Measurements from ENCODE around the gene FURIN. TPM values are rescaled to one million over a fixed set of nuclear protein-coding genes. Genes with fewer than 3 reads are reported as not detected.

FURIN gene
- total and polyA plus RNA-seq, 9 of the 15 experiments (the other 6 are each of a cell fraction or from before 2014, with no cell fraction given), result 0.92 to 99.9 (median 34.8) TPM

GRCh38 chr15:90895571-90896117 lies 27.3 kb downstream of the FURIN start (continued):
- TF ChIP-seq, protein P1, sequence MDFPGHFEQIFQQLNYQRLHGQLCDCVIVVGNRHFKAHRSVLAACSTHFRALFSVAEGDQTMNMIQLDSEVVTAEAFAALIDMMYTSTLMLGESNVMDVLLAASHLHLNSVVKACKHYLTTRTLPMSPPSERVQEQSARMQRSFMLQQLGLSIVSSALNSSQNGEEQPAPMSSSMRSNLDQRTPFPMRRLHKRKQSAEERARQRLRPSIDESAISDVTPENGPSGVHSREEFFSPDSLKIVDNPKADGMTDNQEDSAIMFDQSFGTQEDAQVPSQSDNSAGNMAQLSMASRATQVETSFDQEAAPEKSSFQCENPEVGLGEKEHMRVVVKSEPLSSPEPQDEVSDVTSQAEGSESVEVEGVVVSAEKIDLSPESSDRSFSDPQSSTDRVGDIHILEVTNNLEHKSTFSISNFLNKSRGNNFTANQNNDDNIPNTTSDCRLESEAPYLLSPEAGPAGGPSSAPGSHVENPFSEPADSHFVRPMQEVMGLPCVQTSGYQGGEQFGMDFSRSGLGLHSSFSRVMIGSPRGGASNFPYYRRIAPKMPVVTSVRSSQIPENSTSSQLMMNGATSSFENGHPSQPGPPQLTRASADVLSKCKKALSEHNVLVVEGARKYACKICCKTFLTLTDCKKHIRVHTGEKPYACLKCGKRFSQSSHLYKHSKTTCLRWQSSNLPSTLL (IDR thresholded peaks at IDR 0.05), result no peak
- TF ChIP-seq ZNF830 (CRISPR knock-in tag; IDR thresholded peaks at IDR 0.05) (no peak), ZKSCAN1 (IDR thresholded peaks at IDR 0.05; ENCODE audit: low read depth, low read length) (no peak), POLR2A (conservative IDR thresholded peaks at IDR 0.05) (no peak), BMI1 (IDR thresholded peaks at IDR 0.05; ENCODE audit: low read length) (no peak), ZNF699 (CRISPR knock-in tag; IDR thresholded peaks at IDR 0.05; ENCODE audit: insufficient replicate concordance) (no peak), SNAPC5 (CRISPR knock-in tag; IDR thresholded peaks at IDR 0.05) (no peak), ZNF133 (CRISPR knock-in tag; IDR thresholded peaks at IDR 0.05) (no peak), GATAD2A (IDR thresholded peaks at IDR 0.05) (no peak), ZEB2 (IDR thresholded peaks at IDR 0.05) (peak; percentile 94), FOXK1 (CRISPR knock-in tag; IDR thresholded peaks at IDR 0.05; ENCODE audit: borderline replicate concordance) (no peak), DEAF1 (CRISPR knock-in tag; IDR thresholded peaks at IDR 0.05) (peak; percentile 40; the same call in 1 of the 2 replicates), GTF2B (IDR thresholded peaks at IDR 0.05; ENCODE audit: extremely low read depth, insufficient read length) (no peak), ZNF586 (CRISPR knock-in tag; conservative IDR thresholded peaks at IDR 0.05) (no peak), ZBTB1 (CRISPR knock-in tag; IDR thresholded peaks at IDR 0.05; ENCODE audit: borderline replicate concordance, low read depth) (no peak), MCM3 (IDR thresholded peaks at IDR 0.05) (no peak), ZNF740 (CRISPR knock-in tag; IDR thresholded peaks at IDR 0.05) (no peak), ZNF740 (tag; IDR thresholded peaks at IDR 0.05) (no peak), PTBP1 (IDR thresholded peaks at IDR 0.05; ENCODE audit: low read depth, low read length) (no peak), OTX1 (CRISPR knock-in tag; IDR thresholded peaks at IDR 0.05) (no peak), RBM34 (IDR thresholded peaks at IDR 0.05; ENCODE audit: borderline replicate concordance, insufficient read depth, low read length) (no peak), TAF15 (IDR thresholded peaks at IDR 0.05; ENCODE audit: low read depth, low read length) (no peak), SIRT6 (IDR thresholded peaks at IDR 0.05; ENCODE audit: low read depth, low read length) (no peak), RAD21 (CRISPR knock-in tag; conservative IDR thresholded peaks at IDR 0.05 in 1 of 2, IDR thresholded peaks at IDR 0.05 in 1 of 2) (peak; percentile 44 to 70; a peak in 3 of 4 replicates)
- TF ChIP-seq, protein P2, sequence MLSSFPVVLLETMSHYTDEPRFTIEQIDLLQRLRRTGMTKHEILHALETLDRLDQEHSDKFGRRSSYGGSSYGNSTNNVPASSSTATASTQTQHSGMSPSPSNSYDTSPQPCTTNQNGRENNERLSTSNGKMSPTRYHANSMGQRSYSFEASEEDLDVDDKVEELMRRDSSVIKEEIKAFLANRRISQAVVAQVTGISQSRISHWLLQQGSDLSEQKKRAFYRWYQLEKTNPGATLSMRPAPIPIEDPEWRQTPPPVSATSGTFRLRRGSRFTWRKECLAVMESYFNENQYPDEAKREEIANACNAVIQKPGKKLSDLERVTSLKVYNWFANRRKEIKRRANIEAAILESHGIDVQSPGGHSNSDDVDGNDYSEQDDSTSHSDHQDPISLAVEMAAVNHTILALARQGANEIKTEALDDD (IDR thresholded peaks at IDR 0.05), result no peak

All from K562 (cell line).